ENCODE results near the gene CHD9.
A peak's percentile ranks its signal among the peaks of the same experiment; 100 is the strongest.

Gene CHD9

DNA sequence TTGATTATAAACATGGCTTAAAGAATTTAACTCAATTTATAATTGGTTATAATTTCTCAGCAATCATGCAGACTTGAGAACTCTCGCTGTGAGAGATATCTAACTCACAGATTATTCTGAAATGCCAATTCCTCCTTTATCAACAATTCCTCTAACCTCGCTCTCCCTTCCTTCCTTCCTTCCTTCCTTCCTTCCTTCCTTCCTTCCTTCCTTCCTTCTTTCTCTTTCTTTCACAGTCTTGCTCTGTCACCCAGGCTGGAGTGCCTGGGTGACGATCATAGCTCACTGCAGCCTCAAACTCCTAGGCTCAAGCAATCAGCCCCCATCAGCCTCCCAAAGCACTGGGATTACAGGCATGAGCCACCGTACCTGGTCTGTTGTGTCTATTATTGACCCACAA lies 42.4 kb downstream of the CHD9 start:
- DNase-seq, result no peak

DNA sequence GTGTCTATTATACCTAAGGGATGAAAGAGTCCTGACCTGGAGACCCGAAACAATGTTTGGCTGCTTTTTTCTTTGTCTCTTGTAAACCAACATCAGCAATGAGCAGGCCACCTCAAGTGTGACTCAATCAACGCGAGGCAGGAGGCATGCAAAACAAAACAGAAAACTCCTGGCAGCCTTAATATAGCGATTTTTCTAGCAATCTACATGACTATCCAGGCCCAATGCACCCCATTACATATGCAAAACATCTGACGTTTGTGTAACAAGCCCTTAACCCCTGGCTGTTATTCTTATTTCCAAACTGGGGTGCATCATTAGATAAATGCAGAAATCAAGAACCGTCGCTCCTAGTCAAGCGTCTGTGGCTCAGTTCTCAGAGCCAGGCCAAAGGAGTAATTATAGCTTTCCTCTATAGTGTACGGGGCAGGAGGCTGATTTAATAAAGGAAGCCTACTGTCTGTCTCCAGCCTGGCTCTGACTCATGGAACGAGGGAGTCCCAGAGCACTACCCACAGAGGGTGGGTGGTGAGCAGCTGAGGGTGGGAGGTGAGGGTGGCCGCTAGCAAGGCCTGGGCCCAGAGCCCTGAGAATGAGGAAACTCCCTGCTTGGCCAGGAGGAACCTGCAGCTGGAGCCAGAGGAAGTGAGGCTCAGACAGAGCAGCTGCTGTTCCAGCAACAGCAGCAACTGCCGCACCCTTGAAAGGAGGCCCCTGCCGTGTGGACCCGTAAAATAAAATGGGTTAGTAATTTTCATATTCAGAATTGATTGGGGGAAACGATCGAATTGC lies 43.9 kb downstream of the CHD9 start:
- peak; percentile 80 for DNase-seq

DNA sequence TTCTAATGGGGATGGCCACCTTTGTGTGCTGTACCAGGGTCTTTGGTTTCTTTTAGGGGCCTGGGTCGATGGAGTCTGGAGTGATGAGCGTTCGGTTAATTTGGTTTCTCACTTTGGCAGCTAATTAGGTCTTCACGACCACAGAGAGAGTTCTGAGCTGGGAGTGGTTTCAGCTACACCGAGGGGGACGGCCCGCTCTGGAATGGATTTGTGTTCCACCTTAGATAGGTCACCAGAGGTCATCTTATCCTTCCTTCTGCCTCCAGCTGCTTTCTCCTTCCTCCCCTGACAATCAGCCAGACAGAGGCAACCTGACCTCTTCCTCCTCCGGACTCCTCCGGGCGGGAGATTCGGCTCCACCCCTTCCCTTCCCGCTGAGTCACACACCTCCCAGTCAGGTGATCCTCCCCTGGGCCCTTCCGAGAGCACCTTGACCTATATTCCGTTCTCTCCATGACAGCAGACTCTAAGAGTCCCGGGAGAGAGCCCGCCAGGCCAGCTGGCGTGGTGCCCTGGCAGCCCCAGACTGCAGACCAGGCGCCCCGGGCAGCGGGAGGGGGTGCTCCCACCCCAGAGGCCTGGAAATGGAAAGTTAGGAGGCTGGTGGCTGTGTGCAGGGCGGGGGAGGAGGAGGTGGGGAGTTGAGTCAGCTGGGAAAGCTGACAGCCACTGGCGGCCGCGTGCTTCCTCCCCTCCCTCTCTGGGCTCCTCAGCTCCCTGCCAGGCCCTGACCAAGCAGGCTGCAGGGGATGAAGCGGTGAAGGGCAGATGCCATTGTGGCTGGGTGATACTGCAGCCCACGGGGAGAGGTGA lies 44.7 kb downstream of the CHD9 start:
- DNase-seq, result peak; percentile 73

- no peak for DNase-seq
These were observed 45.4 kb downstream of the CHD9 start for GRCh38 chr16:53100131-53100748.

- DNase-seq, result no peak
These were observed 46.1 kb downstream of the CHD9 start for GRCh38 chr16:53100889-53101288.

DNA sequence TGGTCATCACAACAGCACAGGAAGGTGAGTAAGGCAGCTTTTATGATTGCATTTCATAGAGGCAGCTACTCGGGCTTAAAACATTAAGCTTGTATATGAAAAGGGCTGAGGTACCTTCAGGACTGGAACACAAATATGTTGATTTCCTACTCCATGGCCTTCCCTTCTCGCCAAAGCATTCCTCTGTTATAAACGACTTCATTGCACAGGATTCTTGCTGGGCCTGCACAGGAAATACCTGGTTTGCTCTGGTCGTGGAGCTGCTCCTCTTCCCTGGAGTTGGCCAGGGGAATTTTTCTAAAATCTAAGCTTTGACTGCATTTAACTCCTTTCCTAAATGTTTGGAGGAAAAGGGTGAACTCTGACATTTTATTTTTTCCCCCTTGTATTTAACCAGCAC lies 49.0 kb downstream of the CHD9 start:
- DNase-seq, result no peak

GRCh38 chr16:53105565-53105964 lies 50.8 kb downstream of the CHD9 start:
- DNase-seq, result no peak

- no peak for DNase-seq
These were observed 56.4 kb downstream of the CHD9 start for GRCh38 chr16:53111078-53111791.

DNA sequence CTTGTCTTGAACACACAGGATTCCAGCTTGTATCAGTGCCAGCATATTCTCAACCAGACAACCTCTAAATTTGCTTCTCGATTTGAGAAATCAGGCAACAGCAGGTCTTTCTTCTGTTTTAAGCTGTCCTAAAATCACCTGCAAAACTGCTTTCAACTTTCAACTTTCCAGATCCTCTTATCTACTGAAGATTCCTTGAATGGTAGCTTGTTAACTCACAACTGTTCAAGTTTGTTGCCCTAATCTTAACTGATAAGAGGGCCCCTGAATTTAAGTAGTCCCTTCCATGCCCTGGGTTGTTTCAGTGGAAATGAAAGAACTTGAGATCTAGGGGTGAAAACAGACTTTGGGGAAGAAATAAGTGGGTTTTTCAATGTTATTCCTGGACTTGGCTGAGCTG lies 57.2 kb downstream of the CHD9 start:
- DNase-seq, result no peak

DNA sequence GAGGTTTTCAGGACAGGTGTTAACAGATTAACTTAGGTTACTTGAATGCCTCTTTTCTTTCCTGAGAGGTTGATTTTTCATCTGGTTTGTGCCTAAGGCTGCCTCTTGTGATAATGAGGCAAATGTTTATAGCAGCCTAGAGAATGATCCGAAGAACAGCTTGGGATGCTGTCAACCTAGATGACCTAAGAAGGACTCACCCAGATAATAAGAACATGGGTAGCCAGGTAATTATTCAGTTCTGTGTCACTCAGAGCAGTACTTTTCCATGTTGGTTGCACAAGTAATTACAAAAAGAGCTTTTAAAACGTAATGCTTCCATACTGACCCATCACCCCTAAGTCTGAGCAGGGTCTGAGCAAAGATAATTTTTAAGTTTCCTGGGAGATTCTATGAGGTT lies 60.3 kb downstream of the CHD9 start:
- no peak for DNase-seq

DNA sequence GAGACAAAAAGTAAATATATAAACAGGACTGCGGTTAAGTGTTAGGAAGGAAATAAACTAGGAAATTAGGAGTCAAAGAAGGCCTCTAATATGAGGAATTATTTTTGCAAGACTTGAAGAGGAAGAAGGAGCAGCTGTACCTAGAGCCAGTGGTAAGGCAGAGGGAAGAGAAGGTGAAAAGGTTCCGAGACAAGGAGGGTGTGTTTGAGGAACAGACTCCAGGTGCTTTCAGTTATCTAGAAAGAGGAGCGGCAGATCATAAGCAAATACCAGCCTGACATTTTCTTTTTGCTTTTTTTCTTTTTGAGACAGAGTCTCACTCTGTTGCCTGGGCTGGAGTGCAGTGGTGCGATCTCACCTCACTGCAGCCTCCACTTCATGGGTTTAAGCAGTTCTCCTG lies 61.0 kb downstream of the CHD9 start:
- no peak for DNase-seq

GRCh38 chr16:53121043-53121620 lies 66.3 kb downstream of the CHD9 start:
- DNase-seq, result no peak

DNA sequence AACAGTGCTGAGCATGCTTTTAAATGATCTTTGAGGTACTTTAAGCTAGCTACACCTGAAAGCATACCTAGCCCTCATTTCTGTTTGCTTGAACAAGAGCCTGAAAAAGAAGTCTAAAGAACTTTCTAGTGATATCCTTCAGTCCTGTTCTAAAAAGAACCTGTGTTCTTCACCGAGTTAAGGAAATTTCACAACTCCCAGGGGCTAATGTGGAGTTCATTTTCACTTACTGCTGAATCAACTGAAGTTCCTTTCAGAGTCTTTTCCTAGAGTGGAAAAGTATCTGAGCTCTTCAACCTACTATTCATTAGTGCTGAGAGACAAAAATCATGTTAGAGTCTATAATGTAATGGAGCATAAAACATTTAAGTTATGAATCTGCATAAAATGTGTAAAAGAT lies 66.9 kb downstream of the CHD9 start:
- no peak for DNase-seq

DNA sequence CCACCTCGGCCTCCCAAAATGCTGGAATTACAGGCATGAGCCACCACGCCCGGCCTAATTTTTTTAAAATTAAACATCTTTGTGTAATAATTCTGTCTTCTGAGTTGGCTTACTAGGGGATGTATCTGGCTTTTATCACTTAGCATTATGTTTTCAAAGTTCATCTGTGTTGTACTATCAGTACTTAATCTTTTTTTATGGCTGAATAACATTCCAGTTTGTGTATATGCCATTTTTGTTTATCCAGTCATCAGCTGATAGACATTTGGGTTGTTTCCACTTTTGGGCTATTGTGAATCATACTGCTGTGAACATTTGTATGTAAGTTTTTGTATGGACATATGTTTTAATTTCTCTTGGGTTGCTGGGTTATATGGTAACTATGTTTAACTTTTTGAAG lies 69.0 kb downstream of the CHD9 start:
- DNase-seq, result peak; percentile 6

- DNase-seq, result no peak
These were observed 71.6 kb downstream of the CHD9 start for GRCh38 chr16:53126390-53126789.

- DNase-seq, result peak; percentile 21
These were observed 74.7 kb downstream of the CHD9 start for GRCh38 chr16:53129281-53130158.

DNA sequence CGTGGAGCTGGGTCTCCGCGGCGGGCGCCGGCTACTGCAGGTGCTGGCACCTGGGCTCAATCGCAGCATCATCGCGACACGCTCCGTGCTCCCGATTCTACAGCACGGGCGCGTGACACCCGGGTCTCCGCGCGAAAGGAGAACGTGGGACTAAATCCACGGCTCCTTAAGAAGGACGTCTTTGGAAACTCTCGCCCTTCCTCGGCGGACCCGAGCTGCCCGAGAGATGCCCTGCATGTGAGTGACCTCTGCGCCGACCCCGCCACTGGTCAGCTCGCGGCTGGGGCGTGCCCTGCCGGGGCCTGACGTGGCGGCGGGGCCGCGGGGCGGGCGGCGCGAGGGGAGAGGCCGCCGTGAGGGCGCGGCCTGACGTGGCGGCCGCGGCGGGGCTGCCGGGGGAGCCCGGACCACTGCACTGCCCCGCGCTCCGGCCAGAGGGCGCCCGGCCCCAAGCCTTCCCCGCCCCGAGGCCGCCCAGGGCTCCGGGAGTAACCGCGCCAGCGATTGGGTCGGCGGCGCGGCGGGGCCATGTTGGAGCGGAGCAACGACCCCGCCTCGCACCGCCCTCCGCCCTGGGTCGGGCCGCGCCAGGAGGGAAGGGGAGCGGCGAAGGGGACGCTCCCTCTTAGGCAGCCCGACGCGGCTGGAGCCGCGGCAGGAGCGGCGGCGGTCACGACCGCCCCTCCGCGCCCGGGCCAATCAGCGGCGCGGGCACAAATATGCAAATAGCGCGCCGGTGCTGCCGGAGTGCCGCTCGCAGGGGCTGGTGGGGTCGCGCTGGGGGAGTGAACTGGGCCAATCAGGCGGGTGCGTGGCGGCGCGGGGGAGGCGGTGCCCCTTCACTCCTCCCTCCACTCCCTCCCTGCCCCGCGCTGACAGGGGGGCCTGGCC lies 75.6 kb downstream of the CHD9 start:
- peak; percentile 99 for DNase-seq

- no peak for DNase-seq
These were observed 76.2 kb downstream of the CHD9 start for GRCh38 chr16:53131050-53131362.

DNA sequence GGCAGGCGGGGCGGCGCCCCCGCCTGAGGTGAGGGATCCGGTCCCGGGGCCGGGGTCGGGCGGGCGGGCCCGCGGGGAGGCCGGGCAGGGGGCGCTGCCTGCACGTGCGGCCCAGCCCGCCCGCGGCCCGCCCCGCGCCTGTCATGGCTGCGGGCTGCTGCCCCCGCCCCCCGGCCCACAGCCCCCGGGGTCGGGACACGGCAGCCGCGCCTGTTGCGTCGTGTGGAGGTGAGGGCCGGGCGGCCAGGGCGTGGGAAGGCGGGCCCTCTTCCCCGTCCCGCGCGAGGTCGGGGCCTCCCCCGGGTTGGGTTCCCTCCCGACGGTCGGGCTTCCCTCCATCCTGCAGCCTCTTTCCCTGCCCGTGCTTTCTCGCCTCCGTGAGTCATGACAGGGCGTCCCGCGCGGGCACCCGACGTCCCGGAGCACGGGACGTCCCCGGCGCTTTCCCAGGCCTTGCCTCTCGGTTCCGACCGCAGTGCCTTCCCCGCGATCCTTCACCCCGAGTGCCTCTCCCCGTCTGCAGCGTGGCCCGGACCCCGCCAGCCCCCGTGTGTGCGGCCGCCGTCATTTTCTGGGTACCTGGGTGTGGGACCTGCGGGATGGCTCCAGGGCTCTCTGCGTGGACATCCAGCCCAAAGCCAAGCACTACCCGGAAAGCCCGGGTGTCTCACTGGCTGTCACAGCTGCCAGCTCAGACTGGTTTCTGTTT lies 76.7 kb downstream of the CHD9 start:
- peak; percentile 27 for DNase-seq

DNA sequence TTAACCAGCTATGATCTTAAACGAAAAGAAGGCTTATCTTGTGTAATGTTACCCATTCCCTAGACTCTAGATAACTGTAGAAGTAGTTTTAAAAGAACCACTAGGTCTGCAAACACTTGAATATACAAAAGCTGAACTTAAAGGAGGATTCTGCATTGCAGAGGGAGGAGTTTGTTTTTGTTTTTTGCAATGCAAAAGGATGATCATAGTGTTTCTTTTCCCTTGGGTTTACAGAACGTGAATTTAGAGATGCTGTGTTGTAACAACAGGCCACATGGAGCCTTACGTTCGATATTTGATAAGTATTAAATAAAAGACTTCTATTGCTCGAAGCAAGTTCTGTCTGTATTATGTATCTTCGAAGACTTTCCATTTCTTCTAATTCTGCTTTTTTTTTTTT lies 77.6 kb downstream of the CHD9 start:
- DNase-seq, result no peak

Data from amniotic stem cell (primary cell).